Memory B cell (primary cell): ENCODE data around the gene SLC7A4.
"Not testable (repeated sequence)": the region's sequence is repeated elsewhere in the genome, so short reads cannot be mapped to it uniquely, and the experiment has no call there.

ENCODE experiments used
- ATAC-seq: fragments of 150-1000 bp; cut with Tn5 transposase; 2 replicates; pipeline ENCODE4 v1.10.0; 2021; ENCODE audit warnings: low read depth, mild to moderate bottlenecking, moderate library complexity
- DNase-seq, 2 donors: peaks; one replicate each; pipeline ENCODE4 v3.0.0; 2022; ENCODE audit warnings: low spot score in 2 of 2
- H3K27ac Mint-ChIP-seq: one replicate; pipeline ENCODE4 v1.8.0; 2022; ENCODE audit warnings: mild to moderate bottlenecking, moderate library complexity, mixed read lengths
- H3K27me3 Mint-ChIP-seq: one replicate; pipeline ENCODE4 v1.8.0; 2022; ENCODE audit warnings: mixed read lengths
- H3K36me3 Mint-ChIP-seq: one replicate; pipeline ENCODE4 v1.8.0; 2022; ENCODE audit warnings: mild to moderate bottlenecking, mixed read lengths
- H3K4me1 Mint-ChIP-seq: one replicate; pipeline ENCODE4 v1.8.0; 2022; ENCODE audit warnings: mixed read lengths
- H3K4me3 Mint-ChIP-seq: one replicate; pipeline ENCODE4 v1.8.0; 2022; ENCODE audit warnings: mild to moderate bottlenecking, moderate library complexity, mixed read lengths
- H3K9me3 Mint-ChIP-seq: one replicate; pipeline ENCODE4 v1.8.0; 2022; ENCODE audit warnings: mixed read lengths

Gene SLC7A4

DNA sequence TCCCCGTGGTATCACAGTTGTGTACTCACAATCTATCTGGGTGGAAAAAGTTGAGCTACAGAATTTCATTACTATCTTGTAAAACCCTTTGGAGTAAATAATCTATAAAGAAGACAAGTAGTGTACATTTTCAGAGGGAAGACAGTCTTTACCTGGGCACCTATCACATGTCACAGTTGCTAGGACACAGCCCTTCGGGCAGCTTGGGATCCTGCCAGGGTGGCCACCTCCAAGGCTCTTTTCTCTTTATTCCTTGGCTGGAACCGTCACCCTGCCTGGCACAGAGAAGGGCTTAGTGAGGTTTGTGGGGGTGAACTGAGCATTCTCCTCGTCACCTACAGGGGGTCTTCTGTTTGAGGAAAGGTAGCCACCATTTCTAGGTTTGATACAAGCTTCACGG lies 37.0 kb upstream of the SLC7A4 start:
- H3K4me3 Mint-ChIP-seq, result no peak overlapping the region
- H3K27ac Mint-ChIP-seq, result no peak overlapping the region
- H3K9me3 Mint-ChIP-seq, result no peaks in the 10 kb centered on the region

DNA sequence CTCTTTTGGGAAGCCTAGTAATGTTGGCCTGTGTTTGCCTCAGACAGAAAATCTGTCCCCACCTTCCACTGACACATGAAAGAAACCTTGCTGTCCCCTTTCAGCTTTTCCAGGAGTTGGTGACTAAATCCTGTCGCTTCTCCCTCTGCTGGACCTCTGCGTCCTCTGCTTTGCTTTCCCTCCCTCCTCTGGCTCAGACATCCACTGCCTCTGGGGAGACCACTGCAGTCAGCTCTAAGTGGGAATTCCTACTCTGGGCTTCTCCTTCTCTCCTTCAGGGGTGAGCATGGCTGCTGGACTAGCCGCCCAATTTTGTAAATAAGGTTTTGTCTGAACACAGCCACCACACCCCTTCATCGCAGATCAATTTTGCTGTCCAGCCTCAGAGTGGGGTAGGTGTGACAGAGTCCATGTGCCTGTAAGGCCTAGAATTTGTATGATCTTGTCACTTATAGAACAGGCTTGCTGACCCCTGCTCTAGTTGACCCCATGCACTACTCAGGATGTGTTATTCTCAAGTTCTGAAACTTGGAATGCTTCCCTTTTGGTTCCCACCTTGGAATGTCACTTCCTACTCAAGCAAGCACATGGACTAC lies 36.4 kb upstream of the SLC7A4 start:
- Mint-ChIP-seq H3K4me3 (no peak overlapping the region), H3K9me3 (no peaks in the 10 kb centered on the region), H3K27me3 (peaks cover 4% of the 10 kb centered on the region), H3K4me1 (peaks cover 5% of the 10 kb centered on the region), H3K27ac (no peak overlapping the region), H3K36me3 (no peaks in the 10 kb centered on the region)
- DNase-seq (no peak), ATAC-seq (no peak)

More for the DNA sequence above, 37.0 kb upstream of the SLC7A4 start:
- DNase-seq, result no peak
- Mint-ChIP-seq H3K36me3 (no peaks in the 10 kb centered on the region), H3K27me3 (peaks cover 4% of the 10 kb centered on the region), H3K4me1 (peaks cover 5% of the 10 kb centered on the region)
- no peak for ATAC-seq

DNA sequence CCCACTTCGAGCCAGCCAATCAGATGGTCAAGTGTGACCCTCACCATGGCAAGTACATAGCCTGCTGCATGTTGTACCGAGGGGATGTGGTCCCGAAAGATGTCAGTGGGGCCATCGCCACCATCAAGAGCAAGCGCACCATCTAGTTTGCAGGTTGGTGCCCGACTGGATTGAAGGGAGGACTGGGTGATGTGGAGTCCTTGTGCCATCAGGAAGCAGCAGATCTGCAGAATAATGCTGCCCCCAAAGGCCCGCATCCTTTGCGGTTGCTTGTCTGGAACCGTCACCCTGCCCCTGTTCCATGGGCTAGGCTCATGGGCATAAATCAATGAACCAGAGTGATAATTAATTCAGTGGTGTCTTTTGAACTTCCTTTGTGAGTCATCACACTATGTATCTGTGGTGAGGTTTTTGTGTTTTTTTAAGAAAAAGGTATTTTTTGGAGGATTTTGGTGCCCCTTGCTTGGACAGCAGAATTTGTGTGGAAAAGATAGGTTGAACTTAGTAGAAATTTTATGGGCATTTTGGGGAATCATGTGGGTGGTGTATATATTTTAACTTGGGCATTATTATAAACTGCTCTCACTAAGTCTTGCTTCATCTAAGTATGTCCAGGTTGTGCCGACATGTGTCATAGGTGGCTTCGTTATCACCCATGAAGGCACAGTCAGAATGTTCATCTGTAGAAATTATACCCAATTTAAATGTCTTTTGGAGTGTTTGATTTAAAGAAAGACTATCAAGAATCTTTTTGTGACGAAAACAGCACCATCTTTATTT lies 35.7 kb upstream of the SLC7A4 start:
- DNase-seq, result no peak
- Mint-ChIP-seq H3K27ac (no peak overlapping the region), H3K27me3 (peaks cover 2% of the 10 kb centered on the region), H3K9me3 (no peaks in the 10 kb centered on the region), H3K4me3 (no peak overlapping the region), H3K4me1 (peaks cover 5% of the 10 kb centered on the region), H3K36me3 (no peaks in the 10 kb centered on the region)
- ATAC-seq, result no peak

DNA sequence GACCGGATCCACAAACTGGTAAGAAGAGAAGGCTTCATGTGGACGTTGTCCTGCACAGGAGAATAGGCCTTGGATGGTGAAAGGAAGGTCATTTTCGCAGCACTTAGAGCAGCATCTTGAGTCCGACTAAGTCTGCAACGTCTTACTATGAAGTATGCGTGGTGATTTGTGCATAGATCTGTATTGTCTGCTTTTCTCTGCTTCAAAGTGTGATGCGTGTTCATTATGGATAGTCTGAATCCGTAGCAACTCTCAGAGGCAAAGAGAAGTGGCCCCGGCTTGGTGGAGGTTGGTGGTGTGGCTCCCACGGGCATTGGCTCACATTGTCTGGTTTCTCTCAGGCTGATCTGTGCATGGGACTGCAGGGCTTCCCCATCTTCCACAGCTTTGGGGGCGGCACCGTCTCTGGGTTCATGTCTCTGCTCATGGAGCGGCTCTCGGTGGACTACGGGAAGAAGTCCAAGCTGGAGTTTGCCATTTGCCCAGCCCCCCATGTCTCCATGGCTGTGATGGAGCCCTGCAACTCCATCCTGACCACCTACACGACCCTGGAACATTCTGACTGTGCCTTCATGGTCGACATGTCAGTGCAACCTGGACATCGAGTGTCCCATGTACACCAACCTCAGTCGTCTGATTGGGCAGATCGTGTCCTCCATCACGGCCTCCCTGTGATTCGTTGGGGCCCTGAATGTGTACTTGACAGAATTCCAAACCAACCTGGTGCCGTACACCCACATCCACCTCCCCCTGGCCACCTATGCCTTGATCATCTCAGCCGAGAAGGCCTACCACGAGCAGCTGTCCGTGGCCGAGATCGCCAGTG lies 34.9 kb upstream of the SLC7A4 start:
- Mint-ChIP-seq H3K36me3 (no peaks in the 10 kb centered on the region), H3K4me1 (peaks cover 5% of the 10 kb centered on the region), H3K27me3 (peaks cover 2% of the 10 kb centered on the region), H3K9me3 (no peaks in the 10 kb centered on the region), H3K4me3 (no peak overlapping the region), H3K27ac (no peak overlapping the region)
- no peak for ATAC-seq
- DNase-seq, result no peak

DNA sequence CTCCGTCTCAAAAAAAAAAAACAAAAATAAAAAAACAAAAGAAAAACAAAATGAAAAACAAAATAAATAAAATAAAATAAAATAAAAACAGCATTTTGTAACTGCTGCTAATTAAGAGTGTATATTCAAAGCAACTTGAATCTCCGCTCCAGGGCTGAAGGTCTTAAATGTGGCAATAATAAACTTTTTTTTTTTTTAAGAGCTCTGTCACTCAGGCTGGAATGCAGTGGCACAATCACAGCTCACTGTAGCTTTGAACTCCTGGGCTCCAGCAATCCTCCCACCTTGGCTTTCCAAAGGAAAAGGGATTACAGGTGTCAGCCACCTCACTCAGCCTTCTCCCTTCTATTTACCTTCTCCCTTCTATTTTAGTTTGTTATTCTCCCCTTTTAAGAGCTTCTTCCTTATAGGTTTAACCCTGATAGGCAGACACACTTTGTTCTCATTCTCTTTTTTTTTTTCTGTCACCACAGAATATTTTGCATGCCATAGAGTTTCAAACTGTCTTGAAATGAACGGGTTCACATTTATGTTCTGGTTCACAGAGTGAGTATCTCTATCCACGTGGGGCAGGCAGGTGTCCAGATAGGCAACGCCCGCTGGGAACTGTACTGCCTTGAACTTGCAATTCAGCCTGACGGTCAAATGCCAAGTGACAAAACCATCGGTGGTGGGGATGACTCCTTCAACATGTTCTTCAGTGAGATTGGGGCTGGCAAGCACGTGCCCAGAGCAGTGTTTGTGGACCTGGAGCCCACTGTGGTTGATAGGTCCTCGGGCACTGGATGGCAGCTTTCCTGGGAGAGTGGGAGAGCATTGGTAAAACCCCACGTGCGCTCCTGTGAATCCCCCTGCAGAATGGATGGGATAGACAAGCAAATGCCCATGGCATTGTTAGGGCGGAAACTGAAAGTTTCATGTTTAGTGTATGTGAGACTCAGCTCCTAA lies 32.8 kb upstream of the SLC7A4 start:
- DNase-seq (no peak), ATAC-seq (no peak)
- Mint-ChIP-seq H3K27ac (no peak overlapping the region), H3K27me3 (peaks cover 6% of the 10 kb centered on the region), H3K9me3 (no peaks in the 10 kb centered on the region), H3K4me1 (peaks cover 5% of the 10 kb centered on the region), H3K4me3 (no peak overlapping the region), H3K36me3 (no peaks in the 10 kb centered on the region)

DNA sequence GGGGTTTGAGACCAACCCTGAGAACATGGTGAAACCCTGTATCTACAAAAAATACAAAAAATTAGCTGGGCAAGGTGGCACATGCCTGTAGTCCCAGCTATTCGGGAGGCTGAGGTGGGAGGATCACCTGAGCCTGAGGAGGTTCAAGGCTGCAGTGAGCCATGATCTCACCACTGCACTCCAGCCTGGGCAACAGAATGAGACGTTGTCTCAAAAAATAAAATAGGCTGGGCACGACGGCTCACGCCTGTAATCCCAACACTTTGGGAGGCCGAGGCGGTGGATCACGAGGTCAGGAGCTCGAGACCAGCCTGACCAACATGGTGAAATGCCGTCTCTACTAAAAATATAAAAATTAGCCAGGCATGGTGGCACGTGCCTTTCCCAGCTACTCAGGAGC lies 32.1 kb upstream of the SLC7A4 start:
- not testable (repeated sequence) for H3K36me3 Mint-ChIP-seq, H3K4me1 Mint-ChIP-seq, H3K27me3 Mint-ChIP-seq, H3K9me3 Mint-ChIP-seq, DNase-seq, H3K27ac Mint-ChIP-seq, H3K4me3 Mint-ChIP-seq, ATAC-seq

DNA sequence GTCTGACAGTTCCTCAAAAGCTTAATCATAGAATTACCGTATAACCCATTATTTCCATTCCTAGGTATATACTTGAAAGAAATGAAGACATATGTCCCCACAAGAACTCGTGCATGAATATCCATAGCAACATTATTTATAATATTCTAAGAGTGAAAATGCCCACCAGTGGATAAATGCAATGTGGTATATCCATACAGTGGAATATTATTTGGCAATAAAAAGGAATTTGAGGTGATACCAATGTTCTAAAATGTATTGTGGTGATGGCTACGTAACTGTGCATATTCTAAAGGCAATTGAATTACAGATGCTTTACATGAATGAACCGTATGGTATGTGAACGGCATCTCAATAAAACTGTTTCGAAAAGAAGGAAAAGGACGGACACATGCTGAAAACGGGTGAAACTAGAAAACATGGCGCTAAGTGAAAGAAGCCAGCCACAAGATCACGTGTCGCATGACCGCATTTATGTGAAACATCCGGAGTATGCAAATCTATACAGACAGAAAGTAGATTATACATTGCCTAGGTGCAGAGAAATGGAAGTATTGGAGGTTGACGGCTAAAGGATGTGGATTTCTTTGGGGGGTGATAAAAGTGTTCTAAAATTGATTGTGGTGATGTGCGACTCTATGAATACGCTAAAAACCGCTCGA lies 29.4 kb upstream of the SLC7A4 start:
- not testable (repeated sequence) for H3K4me1 Mint-ChIP-seq, H3K9me3 Mint-ChIP-seq, H3K36me3 Mint-ChIP-seq, H3K27me3 Mint-ChIP-seq, ATAC-seq, H3K4me3 Mint-ChIP-seq, DNase-seq, H3K27ac Mint-ChIP-seq

DNA sequence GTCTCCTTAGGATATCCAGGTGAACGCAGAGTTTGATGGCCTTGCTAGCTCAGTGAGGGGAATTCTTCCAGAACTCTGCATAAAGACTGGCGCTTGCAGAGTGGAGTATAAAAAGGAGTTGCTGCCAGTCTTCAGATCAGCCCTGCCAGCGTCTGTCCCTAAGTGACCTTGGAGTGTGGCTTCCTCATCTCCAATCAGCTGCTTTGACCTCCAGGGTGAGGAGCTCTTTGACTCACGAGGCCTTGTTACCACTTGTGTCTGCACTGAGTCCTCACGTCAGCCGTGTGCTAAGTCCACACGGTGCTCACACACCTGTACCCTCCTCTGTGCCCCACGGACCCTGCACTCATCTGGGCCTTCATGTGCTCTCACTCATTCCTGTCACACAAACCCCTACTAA lies 28.0 kb upstream of the SLC7A4 start:
- not testable (repeated sequence) for H3K9me3 Mint-ChIP-seq, DNase-seq, ATAC-seq, H3K27ac Mint-ChIP-seq, H3K4me3 Mint-ChIP-seq, H3K36me3 Mint-ChIP-seq
- Mint-ChIP-seq H3K27me3 (peaks cover 17% of the 10 kb centered on the region), H3K4me1 (peaks cover 14% of the 10 kb centered on the region)

DNA sequence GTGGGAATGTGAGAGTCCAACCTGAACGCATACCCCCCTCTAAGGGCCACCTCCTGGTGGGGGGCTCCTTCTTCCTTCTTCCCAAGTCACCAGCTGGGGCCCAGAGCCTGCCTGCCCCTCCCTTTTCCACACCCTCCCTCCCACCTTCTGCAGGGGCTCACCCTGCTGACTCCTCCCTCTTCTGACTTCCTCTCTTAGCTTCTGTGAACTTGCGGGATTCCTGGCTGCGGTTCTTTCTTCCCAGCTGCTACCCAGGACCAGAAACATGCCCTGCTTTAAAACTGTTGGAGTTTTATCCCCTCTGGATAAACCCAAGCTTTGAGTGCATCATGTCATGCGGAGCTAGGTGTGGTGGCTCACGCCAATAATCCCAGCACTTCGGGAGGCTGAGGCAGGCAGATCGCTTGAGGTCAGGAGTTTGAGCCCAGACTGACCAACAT lies 23.5 kb upstream of the SLC7A4 start:
- Mint-ChIP-seq H3K36me3 (no peaks in the 10 kb centered on the region), H3K4me3 (peak overlapping the region; percentile 32), H3K4me1 (peaks cover 14% of the 10 kb centered on the region), H3K27me3 (peaks cover 27% of the 10 kb centered on the region), H3K9me3 (no peaks in the 10 kb centered on the region), H3K27ac (no peak overlapping the region)
- DNase-seq, result no peak
- ATAC-seq, result peak; percentile 43

DNA sequence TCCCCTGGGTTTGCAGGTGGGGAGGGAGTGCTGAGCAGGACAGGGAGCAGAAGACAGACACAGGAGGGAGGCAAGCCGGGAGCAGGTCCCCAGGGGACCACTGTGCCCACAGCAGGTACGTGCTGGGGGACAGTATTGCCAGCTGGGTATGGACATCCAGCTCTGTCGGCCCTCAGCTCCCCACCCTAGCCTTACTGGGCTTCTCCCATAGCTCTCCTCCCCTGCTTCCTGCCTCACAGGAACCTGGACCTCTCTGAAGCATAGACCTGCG lies 23.1 kb upstream of the SLC7A4 start:
- no peak for ATAC-seq
- peaks cover 14% of the 10 kb centered on the region for H3K4me1 Mint-ChIP-seq
- no peak overlapping the region for H3K27ac Mint-ChIP-seq
- H3K36me3 Mint-ChIP-seq, result no peaks in the 10 kb centered on the region
- peaks cover 27% of the 10 kb centered on the region for H3K27me3 Mint-ChIP-seq
- H3K4me3 Mint-ChIP-seq, result no peak overlapping the region
- H3K9me3 Mint-ChIP-seq, result no peaks in the 10 kb centered on the region
- DNase-seq, result no peak

DNA sequence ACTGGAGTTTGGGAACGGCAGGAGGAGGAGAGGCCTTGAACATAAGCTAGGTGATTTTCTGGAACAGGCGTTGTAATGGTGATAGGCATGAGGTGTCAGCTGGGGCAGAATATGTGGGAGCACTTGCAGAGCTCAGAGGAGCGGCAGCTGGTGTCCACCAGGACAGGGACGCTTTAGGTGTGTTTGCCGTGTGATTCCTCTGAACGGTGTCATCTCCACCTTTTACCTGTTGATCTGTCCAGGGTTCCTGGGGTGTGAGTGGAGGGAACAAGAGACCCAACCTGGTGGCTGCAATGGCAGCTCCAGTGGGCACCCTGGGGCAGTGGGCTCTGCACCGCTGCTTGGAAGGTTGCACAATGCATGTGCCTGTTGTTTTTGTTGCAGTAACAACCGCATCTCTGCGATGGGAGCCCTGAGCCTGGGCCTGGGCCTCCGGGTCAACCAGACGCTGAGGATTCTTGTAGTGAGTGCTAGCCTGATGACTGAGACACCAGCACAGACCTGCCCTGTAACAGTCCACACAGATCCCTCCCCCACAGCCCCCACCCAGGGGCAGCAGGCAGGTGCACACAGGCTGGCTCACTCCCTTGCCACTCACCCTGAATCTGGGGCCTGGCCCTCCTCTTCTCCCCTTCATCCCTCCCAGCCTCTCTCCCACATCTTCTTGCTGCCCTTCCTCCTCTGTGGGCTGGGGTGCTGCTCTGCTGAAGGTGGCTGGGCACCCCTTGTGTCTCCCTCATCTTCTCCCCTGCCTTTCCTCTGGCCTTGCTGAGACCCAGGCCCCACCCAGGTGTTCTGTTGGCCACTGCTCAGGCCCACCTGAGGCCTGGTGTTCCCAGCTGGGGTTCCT lies 22.6 kb upstream of the SLC7A4 start:
- H3K4me1 Mint-ChIP-seq, result peaks cover 14% of the 10 kb centered on the region
- peak overlapping the region; percentile 37 for H3K4me3 Mint-ChIP-seq
- no peak for DNase-seq
- H3K27me3 Mint-ChIP-seq, result peaks cover 27% of the 10 kb centered on the region
- no peak overlapping the region for H3K27ac Mint-ChIP-seq
- ATAC-seq, result no peak
- no peaks in the 10 kb centered on the region for H3K9me3 Mint-ChIP-seq
- H3K36me3 Mint-ChIP-seq, result no peaks in the 10 kb centered on the region

DNA sequence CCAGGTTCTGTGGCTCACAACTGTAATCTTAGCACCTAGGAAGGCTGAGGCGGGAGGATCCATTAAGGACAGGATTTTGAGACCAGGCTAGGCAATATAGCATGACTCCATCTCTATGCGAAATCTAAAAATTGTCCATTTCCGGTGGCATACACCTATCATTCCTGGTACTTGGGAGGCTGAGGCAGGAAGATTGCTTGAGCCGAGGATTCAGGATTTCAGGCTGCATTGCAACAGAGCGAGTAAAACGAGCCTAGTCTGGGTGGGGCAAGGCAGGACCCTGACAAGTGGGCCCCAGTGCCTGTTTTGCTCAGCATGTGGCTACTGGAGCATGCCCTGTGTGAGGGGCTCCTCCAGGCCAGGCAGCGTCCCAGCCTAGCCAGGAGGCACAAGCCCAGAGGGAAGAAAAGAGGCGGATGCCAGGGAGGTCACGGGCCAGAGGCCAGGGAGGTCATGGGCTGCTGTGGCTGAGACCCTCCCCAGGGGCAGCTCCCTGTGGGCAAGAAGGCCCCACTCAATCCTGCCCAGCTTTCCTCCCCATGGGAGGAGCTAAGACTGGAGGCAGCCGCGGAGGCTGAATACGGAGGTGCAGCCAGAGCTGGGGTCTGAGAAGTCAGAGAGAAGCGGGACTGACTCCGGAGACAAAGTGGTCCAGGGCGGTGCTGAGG lies 21.8 kb upstream of the SLC7A4 start:
- no peak overlapping the region for H3K27ac Mint-ChIP-seq
- no peaks in the 10 kb centered on the region for H3K36me3 Mint-ChIP-seq
- H3K27me3 Mint-ChIP-seq, result peaks cover 27% of the 10 kb centered on the region
- no peak for ATAC-seq
- H3K4me3 Mint-ChIP-seq, result peak overlapping the region; percentile 37
- DNase-seq, result no peak
- H3K4me1 Mint-ChIP-seq, result peaks cover 14% of the 10 kb centered on the region
- H3K9me3 Mint-ChIP-seq, result no peaks in the 10 kb centered on the region
